SW480 (cell line): ENCODE measurements around the gene IL17REL.
A peak's percentile ranks its signal among the peaks of the same experiment; 100 is the strongest.

Experiments
- DNase-seq: peaks from one replicate; pipeline ENCODE4 v3.0.0-alpha.2; 2016; ENCODE audit warnings: low spot score

IL17REL gene

GRCh38 chr22:49956418-49956770 lies 56.2 kb downstream of the IL17REL start:
- DNase-seq: no peak

- DNase-seq: no peak
Observed at GRCh38 chr22:49955581-49956417, 56.8 kb downstream of the IL17REL start.

GRCh38 chr22:49954991-49955580 lies 57.5 kb downstream of the IL17REL start:
- no peak for DNase-seq

GRCh38 chr22:49954354-49954753 lies 58.2 kb downstream of the IL17REL start:
- no peak for DNase-seq

- DNase-seq: no peak
Observed at GRCh38 chr22:49953680-49954344, 58.8 kb downstream of the IL17REL start.

- no peak for DNase-seq
Observed at GRCh38 chr22:49953027-49953679, 59.4 kb downstream of the IL17REL start.

- peak; percentile 50 for DNase-seq
Observed at GRCh38 chr22:49951986-49952896, 60.3 kb downstream of the IL17REL start.

- DNase-seq: no peak
Observed at GRCh38 chr22:49951678-49951985, 60.9 kb downstream of the IL17REL start.

GRCh38 chr22:49951000-49951677 lies 61.4 kb downstream of the IL17REL start:
- DNase-seq: no peak

GRCh38 chr22:49950396-49950994 lies 62.1 kb downstream of the IL17REL start:
- no peak for DNase-seq

GRCh38 chr22:49949914-49950292 lies 62.7 kb downstream of the IL17REL start:
- no peak for DNase-seq

- DNase-seq: peak; percentile 85
Observed at GRCh38 chr22:49948958-49949913, 63.3 kb downstream of the IL17REL start.

- DNase-seq: no peak
Observed at GRCh38 chr22:49948116-49948957, 64.2 kb downstream of the IL17REL start.

GRCh38 chr22:49947296-49947622 lies 65.3 kb downstream of the IL17REL start:
- no peak for DNase-seq

GRCh38 chr22:49946612-49947295 lies 65.8 kb downstream of the IL17REL start:
- DNase-seq: no peak

GRCh38 chr22:49945042-49945794 lies 67.3 kb downstream of the IL17REL start:
- DNase-seq: peak; percentile 42
